GM18498 (cell line): ENCODE data around the gene SHISA6.
"Not testable (repeated sequence)": the region's sequence is repeated elsewhere in the genome, so short reads cannot be mapped to it uniquely, and the experiment has no call there.

Experiments used
- ATAC-seq: cut with Tn5 transposase; IDR thresholded peaks from one replicate; pipeline ENCODE4 v1.9.1; 2021; ENCODE audit warnings: mild to moderate bottlenecking, moderate library complexity; ENCODE audit not compliant: unreplicated experiment

SHISA6 gene

DNA sequence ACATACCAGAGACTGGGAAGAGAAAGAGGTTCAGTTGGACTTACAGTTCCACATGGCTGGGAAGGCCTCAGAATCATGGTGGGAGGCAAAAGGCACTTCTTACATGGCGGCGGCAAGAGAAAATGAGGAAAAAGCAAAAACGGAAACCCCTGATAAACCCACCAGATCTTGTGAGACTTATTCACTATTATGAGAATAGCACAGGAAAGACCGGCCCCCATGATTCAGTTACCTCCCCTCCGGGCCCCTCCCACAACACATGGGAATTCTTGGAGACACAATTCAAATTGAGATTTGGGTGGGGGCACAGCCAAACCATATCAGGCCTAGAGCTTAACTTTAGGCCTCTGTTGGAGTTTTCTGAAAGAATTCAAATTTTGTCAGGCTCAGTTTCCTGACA is 60.9 kb downstream of the SHISA6 start:
- not testable (repeated sequence) for ATAC-seq

DNA sequence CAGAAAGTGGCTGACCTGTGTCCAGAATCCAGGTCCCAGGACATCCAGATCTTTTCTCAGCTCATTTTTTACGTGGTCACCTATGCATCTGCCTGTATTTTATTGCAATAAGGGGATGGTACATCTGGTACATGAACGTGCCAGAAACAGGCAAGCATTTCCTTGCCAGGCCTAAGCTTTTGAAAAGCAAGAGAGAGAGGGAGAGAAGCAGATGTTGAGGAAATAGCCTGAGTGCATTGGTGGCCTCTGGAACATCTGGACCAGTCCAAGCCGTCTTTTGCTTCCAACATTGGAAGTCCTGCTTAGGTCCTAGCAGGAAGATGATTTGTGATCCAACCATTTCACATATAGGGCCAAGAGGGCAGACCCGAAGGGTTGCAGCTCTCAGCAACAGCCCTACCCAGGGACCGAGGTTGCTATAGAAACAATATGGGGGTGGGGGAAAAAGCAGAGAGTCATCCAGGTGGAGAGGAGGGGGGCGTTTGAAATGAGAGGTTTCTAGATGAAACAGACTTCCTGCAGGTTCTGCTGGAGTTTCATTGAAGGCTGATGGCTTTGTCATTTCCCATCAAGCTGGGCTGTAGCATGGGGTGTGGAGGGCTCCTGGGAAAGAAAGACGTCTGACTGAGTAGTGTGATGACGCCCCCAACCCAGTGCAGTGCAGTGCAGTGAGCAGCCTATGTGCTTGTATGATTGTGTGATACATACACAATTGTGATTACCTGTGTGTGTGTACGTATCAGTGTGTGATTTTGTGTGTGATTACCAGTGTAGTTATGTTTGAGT is 61.6 kb downstream of the SHISA6 start:
- no peak for ATAC-seq

DNA sequence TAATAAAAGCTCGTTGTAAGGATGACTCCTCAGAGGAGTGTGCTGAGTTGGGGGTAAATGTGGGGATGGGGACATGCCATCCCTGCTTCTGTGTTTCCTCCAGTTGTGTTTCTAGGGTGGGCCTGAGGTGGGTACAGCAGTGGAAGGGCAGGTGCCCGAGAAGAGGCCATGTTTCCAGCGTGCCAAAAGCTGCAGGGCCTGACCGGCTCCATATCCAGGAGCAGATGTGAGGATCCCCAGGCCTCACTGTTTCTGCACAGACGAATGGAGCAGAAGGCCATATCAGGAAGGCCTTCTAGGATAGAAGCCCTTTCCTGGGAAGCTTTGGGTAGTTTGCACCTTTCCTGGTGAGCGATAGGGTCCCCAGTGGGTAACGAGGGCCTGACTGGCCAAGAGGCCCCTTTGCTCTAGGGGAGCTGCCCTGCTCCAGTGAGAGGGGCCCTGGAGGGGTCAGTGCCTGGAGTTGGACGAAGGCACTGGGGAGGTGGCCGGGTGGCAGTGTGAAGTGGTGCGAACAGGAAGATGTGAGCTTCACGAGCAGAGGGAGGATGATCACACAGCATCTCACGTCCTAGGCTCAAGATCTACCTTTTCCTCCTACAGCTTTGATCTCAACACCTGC is 62.9 kb downstream of the SHISA6 start:
- no peak for ATAC-seq

DNA sequence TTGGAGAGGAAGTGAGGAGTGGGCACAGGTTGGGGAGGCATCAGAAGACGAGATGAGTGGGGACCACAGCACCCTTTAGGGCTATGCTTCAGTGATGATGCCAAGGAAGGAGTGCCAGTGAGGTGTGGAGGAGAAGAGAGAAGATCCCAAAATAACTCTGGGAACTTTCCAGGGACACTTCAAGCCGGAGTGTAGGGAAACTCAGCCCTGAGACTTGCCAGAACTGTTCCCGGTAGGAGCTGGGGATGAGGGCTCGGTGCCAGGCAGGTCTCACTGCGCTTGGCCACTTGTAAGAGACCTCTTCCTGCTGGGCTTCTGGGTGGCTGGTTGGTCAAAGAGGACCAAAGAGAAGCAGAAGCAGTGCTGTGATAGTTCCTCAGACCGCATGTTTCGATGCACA is 63.6 kb downstream of the SHISA6 start:
- no peak for ATAC-seq

DNA sequence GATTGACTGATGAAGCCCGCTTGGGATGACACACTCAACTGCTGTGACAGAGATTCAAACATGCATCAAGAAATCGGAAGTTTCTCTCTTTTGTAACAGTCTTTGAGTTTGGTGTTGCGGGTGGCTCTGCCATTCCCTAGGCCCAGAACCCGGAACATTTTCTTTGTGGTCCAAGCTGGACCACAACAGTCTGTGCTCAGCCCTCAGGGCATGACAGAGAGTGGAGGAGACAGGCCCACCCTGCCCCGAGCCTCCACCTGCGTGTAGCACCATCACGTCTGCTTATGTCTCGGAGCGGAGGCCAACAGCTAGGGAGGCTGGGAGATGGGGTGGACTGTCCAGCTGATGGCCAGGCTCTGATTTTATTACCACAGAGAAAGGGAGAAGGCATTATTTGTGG is 64.5 kb downstream of the SHISA6 start:
- no peak for ATAC-seq

DNA sequence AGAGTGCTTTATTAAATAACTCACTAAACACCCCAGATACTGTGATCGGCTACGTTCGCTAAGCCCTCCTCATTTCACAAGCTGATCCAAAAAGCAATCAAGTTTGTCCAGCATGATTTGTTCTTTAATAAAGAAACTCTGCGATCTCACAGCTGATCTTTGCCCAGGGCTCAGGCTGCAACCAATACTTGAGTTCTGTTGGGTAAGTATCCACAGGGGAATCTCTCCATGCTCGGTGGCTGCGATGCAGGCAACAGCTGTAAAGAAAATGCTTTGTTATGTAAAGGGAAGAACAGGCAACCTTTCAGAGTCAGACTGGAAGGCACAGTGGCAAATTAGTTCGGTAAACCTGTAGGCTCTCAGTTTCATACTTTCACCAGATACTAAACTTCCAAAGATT is 67.5 kb downstream of the SHISA6 start:
- no peak for ATAC-seq

DNA sequence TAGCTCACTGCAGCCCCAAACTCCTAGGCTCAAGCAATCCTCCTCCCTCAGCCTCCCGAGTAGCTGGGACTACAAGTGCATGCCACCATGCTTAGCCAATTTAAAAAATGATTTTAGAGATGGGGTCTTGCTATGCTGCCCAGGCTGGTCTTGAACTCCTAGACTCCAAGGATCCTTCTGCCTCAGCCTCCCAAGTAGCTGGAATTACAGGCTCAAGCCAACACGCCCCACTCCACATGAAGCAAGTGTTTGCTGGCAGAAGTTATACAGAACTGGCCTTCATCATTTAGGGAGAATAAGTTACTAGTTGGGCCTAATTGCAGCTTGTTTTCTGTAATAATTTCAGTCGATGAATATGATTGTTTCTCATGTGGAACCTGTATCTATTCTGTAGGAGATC is 68.0 kb downstream of the SHISA6 start:
- no peak for ATAC-seq

DNA sequence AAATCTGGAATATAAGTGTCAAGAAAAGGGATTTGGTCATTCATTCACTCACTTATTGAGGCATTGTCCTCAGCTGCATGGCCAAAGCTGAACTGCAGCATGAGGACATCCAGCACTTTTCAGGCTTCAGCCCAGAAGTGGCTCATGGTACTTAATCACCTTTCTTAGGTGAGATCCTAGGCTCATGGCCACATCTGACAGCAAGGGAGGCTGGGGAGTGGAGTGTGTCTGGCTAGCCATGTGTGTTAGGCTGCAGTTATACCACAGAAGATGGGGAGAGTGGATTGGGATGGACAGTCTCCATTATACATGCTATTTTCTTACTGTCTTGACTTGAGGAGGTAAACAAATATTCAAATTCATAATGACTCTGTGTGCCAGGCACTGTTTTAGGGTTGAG is 68.8 kb downstream of the SHISA6 start:
- no peak for ATAC-seq

DNA sequence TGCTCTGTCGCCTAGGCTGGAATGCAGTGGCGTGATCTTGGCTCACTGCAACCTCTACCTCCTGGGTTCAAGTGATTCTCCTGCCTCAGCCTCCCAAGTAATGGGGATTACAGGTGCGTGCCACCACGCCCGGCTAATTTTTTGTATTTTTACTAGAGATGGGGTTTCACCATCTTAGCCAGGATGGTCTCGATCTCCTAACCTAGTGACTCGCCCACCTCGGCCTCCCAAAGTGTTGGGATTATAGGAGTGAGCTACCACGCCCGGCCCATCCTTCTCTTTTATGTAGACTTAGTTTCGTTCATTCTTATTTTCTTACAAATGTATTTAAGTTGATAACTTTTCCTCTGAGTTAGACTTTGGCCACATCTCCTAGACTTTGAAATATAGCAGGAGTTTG is 75.4 kb downstream of the SHISA6 start:
- ATAC-seq = not testable (repeated sequence)

DNA sequence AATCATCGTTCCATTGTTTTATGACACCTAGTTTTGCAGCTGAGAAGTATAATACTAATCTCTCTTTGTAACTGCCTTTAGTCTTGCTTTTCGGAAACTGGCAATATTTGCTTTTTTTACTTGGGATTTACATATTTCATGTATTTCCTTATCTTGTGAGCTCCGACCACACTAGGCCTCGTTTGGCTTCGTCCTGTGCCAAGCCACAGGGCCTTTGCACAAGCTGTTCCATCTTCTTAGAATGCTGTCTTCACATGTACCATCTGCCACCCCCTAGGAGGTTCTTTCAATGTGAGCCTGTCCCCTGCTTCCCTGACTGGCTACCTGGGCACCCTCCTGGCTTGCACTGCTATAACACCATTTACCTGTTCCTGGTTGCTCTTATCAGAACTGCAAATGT is 77.2 kb downstream of the SHISA6 start:
- no peak for ATAC-seq

DNA sequence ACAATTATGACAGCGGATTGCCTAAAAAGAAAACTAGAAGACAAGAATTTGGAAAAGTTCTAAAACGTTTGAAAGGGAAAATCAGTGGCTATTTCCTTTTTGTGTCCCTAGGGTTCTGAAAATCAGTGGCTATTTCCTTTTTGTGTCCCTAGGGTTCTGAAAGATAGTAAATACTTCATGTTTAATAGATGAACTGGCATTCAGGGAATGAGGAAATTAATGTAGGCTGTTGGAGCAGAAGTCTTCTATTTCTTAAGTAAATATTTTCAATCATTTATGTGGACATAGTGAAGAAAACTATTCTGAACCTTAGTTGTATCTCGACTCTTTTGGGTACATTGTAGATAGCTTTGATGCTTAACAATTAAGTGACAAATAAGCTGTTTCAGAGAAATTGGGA is 78.9 kb downstream of the SHISA6 start:
- ATAC-seq = no peak

DNA sequence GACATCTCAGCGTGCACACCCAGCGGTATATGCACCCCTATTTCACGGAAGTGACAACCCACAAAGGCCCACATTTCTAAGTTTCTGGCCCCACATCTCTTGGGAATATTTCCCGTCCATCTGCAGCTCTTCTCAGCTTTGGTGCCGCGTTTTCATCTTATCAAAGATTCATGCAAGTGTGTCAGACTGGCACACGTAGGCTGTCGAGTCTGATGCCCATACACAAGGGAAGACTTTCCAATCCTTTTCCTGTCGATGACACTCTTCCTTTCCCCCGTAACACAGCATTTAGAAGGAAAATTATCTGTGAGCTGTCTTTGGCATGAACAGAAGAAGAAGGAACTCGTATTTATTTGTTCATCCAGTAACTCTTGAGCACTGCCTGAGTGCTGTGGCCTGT is 83.0 kb downstream of the SHISA6 start:
- no peak for ATAC-seq

DNA sequence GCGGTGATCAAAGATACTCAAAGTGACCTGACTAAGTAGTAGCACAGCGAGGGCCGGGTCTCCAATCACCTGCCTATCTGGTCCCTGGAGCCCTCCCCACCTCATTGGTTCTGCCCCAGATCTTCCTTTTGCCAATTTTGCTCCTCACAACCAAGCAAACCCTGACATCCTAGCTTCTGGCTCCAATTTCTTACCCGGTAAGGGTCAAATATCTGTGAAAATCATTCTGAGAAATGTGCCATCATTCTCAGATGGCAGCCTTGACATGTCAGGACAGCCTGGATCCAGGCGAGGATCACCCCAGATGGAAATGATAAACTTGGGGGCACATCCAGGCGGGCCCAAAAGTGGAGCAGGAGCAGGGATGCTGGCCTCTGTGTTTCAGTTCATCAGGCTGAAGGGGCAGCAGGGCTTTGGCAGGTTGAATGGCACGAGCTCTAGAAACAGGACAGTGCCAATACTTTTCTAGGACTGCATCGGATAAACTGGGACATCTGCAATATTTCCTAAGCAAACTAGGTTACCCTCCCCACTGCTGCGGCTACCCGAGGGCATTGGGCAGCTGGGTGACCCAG is 83.9 kb downstream of the SHISA6 start:
- ATAC-seq = no peak

DNA sequence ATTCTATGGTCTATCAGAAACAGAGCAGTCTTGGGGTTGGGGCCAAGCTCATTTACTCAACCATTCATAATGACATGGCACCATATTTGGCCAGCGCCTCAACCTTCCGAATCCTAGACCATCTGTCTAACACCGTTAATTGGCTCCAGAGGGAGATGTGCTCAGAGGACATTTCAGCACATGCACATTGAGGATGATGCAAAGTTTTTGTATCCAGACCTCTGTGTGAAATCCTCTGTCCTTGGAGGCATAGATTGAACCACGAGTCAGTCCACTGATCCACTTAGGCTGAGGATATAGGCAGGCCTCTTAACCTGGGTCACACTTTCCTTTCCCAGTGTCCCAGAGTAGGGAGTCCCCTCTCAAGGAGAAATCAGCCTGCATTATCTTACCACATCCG is 85.5 kb downstream of the SHISA6 start:
- ATAC-seq = no peak

DNA sequence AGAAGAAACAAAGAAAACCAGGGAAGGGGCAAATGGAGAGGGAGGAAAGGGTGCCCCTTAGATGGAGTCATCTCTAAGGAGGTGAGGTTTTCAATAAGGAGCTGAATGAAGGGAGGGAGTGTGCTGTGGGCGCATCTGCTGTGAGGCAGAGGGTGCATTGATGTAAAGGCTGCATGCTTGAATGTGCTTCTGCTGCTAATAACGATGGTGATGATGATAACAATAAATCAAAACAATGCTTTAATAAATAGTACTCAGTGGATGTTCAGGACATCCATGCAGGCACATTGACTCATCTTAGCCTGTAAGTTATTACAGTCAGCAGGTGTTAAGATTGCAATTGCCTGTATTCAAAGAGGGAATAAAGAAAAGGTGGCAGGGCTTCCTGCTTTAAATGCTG is 87.8 kb downstream of the SHISA6 start:
- ATAC-seq = no peak

DNA sequence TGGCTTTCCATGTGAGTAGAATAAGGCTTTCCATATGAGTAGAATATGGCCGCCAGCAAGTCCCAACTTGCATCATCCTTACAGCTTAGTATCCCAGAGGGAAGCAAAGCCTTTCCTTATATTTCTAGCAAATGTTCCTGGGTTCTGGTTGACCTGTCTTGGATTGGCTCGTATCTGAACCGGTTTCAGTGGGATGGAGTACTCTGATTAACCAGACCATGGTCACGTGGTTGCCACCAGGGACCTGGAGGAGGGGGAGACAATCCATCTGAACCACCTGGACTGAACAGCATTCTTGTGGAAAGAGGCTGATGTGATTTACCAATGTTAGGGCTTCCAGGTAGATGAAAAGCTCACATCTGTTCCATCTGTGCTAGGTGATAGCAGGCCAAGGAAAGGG is 89.0 kb downstream of the SHISA6 start:
- no peak for ATAC-seq

DNA sequence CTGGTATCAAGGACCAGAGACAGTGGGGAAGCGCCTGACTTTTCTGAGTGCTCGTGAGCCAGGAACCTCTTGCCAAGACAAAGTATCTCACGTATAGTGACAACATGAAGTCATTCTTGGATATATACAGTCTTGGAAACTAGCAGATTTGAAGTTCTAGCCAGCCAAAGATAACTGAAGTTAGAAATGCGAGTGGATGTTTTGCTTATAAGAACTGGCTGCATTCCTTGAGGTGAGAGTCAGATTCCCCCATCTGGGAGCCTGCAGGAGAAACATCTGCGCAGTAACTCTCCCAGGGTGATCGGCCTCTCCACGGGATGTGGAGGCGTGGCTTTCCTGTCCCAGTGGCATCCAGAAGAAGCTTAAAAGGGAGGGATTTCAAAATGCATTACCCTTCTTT is 89.8 kb downstream of the SHISA6 start:
- no peak for ATAC-seq

DNA sequence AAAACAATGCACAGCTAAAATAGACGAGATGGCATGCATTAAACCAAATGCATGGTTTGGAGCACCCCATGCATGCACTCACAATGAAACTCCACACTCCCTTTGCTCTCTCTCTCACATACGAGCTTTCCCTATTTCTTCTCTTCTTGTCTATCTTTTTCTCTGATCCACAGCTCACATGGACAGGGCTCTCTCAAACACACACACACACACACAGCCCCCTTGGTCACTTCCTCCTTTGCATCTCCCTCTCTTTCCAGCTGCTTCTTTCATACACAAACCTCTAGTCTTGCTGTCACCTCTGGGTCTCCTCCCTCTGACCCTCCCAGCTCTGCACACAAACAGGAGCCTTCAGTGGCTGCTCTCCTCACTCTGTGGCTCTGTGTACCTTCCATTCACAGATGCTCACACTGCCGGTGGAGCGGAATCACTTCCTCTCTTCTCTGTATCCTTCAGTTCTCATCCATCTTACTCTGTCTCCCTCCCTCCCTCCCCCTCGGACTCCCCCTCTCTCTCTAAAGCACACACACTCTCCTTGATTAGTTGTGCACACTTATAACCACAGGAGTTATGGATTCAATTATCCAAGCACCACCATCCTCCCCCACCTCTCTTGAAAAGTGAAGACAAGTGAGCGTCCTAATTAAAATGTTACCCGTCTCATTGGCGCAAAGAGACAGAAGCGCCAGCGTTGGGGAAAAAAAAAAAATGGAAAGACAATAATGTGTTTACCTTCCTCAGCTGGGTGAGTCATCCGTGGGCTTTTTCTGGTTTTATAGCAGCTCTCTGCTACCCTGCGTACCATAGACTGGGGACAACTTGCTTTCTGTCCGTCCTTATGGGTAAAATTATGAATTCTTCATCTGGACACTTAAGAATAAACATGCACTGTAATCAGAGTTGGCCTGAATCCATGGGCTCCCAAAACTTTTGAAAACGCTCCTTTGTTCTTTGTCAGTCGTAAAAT is 90.8 kb downstream of the SHISA6 start:
- ATAC-seq = no peak

DNA sequence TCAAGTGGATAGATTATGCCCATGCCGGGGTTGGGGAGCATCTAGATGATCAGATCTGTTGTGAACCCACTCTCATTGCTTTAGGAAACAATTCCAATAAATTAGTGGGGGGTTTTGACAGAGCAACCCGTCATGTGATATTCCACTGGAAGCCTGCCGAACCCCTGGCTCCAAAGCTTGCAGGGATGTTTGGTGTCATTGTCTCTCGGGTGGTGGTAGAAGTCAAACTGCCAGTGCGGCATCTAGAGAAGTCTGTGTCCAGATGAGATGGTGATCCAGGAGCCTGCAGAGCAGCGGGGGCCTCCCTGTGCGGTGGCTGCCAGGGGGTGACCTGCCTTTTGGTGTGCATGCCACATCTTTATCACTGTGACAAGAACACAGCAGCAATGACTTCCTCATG is 91.7 kb downstream of the SHISA6 start:
- ATAC-seq = no peak

DNA sequence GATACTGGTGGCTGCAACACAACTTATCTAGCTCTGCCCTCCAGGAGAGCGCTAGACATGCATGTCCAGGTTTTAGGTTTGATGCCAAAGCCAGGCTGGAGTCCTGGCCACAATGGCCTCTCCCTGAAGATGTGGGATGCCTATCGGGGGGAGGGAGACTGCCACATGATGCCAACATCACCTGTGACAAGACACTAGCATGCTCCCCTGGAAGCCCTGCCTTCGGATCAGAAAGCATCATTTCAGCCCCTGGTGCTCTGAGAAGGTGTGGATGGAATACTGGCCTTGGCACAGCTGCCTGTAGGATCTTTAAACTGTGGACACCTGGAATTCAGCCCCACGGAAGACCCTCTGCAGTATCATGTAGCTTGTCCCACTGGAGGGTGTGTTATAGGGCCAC is 93.5 kb downstream of the SHISA6 start:
- ATAC-seq = no peak

DNA sequence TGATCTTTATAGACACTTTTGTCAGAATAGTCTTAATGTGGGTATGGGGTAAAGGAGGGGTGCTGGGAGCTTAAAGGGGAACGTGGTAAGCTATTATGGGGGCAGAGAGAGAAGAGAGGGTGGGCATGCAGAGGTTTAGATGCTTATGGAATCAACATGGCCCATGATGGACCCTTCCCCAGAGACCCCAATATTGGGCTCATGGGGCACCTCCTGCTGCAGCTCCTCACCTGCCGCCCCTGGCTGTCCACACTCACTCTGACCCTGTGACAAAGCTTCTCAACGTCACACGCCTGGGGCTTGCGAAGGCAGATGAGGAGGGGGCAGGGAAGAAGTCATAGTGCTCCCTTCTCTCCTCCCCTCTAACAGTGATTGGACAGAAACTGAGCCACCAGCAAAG is 95.3 kb downstream of the SHISA6 start:
- no peak for ATAC-seq
